K562 (cell line): ENCODE results near the gene TKT. TPM values are rescaled to one million over a fixed set of nuclear protein-coding genes. Genes with fewer than 3 reads are reported as not detected.

Experiments used
- ATAC-seq: fragments of 200-7000 bp; cut with Tn5 transposase; 3 replicates; pipeline ENCODE4 v1.9.1; 2020; ENCODE audit warnings: moderate library complexity
- BruUV-seq: library from RNA; stranded (reverse); fragments of 400-500 nt; replicated peaks from 2 replicates; lab custom pipeline; 2021; lab: Mats Ljungman, UMichigan
- CTCF ChIA-PET: fragments of 300-600 bp; formaldehyde crosslinking; extraction: SDS; loops from one replicate; lab custom pipeline; 2021; ENCODE audit warnings: low intra/inter-chr PET ratio; lab: Yijun Ruan, JAX
- POLR2A ChIA-PET: fragments of 300-600, 350-650 bp; sonication (Branson Sonifier 250); formaldehyde crosslinking; extraction: SDS; loops from one replicate; lab custom pipeline; 2021; ENCODE audit warnings: antibody characterized with exemption, inconsistent platforms; lab: Yijun Ruan, JAX
- DNase-seq, 4 experiments: peaks; one replicate each; pipeline versions ENCODE4 v3.0.0 to v3.0.0-alpha.2; 2011 to 2018; ENCODE audit warnings: low spot score in 3 of 4, mixed read lengths in 3 of 4; ENCODE audit errors: extremely low read depth in 1 of 4
- FAIRE-seq: peaks from 2 replicates; lab custom pipeline; 2011; peaks lifted over from hg19 to GRCh38; lab: Jason Lieb, UNC
- H2AFZ ChIP-seq: 2 replicates; pipeline ENCODE4 v1.6.0; 2011; ENCODE audit warnings: low read depth, low read length, control low read depth, inconsistent platforms
- H3K27ac ChIP-seq: fragments of 200-600 bp; 3 replicates; pipeline ENCODE4 v1.8.0; 2011; ENCODE audit warnings: low read depth, mild to moderate bottlenecking, control low read depth, inconsistent platforms, low read length, moderate library complexity, mixed read lengths; ENCODE audit errors: extremely low read depth
- H3K27me3 ChIP-seq, 2 experiments: fragments of 300-600 bp in 1 of 2; 2 replicates in 1 of 2; 3 replicates in 1 of 2; pipeline versions ENCODE4 v1.6.0 to v1.8.0; 2011; ENCODE audit warnings: inconsistent platforms in 2 of 2, low read length in 2 of 2, mild to moderate bottlenecking in 1 of 2, mixed read lengths in 1 of 2, moderate library complexity in 1 of 2; ENCODE audit not compliant: control insufficient read depth in 2 of 2, insufficient read depth in 2 of 2
- H3K36me3 ChIP-seq: fragments of 300-600 bp; 3 replicates; pipeline ENCODE4 v1.8.0; 2011; ENCODE audit warnings: mild to moderate bottlenecking, low read length, inconsistent platforms; ENCODE audit not compliant: control insufficient read depth, insufficient read depth
- H3K4me1 ChIP-seq, 2 experiments: fragments of 200-600 bp in 1 of 2; replicated peaks in 1 of 2; 2 replicates in 1 of 2; 3 replicates in 1 of 2; pipeline versions ENCODE4 v1.5.1 to v1.8.0; 2011; ENCODE audit warnings: inconsistent platforms in 2 of 2, low read length in 2 of 2, mild to moderate bottlenecking in 1 of 2, mixed read lengths in 1 of 2, moderate library complexity in 1 of 2; ENCODE audit not compliant: control insufficient read depth in 2 of 2, insufficient read depth in 2 of 2
- H3K4me2 ChIP-seq: 2 replicates; pipeline ENCODE4 v1.6.1; 2011; ENCODE audit warnings: low read length, control low read depth, inconsistent platforms, mixed read lengths; ENCODE audit not compliant: insufficient read depth
- H3K4me3 ChIP-seq: fragments of 200-600 bp; sonication (generic), shearing (Covaris generic); 2 replicates; pipeline ENCODE4 v1.5.1; 2016; ENCODE audit warnings: control low read depth, inconsistent platforms
- H3K79me2 ChIP-seq: fragments of 200-600 bp; 3 replicates; pipeline ENCODE4 v1.8.0; 2011; ENCODE audit warnings: low read length, inconsistent platforms; ENCODE audit not compliant: control insufficient read depth, insufficient read depth
- H3K9ac ChIP-seq, 2 experiments: 2 replicates each; pipeline versions ENCODE4 v1.6.0 to v1.6.1; 2011; ENCODE audit warnings: low read depth in 2 of 2, low read length in 2 of 2, control low read depth in 1 of 2, inconsistent platforms in 1 of 2, mild to moderate bottlenecking in 1 of 2, mixed read lengths in 1 of 2; ENCODE audit not compliant: insufficient read depth in 1 of 2
- H3K9me1 ChIP-seq: one replicate; pipeline ENCODE4 v1.6.0; 2011; ENCODE audit warnings: inconsistent platforms, mild to moderate bottlenecking, low read length, moderate library complexity; ENCODE audit not compliant: control insufficient read depth, insufficient read depth
- H3K9me3 ChIP-seq: replicated peaks from 2 replicates; pipeline ENCODE4 v1.5.1; 2011; ENCODE audit warnings: low read depth, low read length, inconsistent platforms; ENCODE audit not compliant: control insufficient read depth, insufficient read depth
- H4K20me1 ChIP-seq: replicated peaks from 2 replicates; pipeline ENCODE4 v1.6.1; 2011; ENCODE audit warnings: low read length, inconsistent platforms, mixed read lengths; ENCODE audit not compliant: control insufficient read depth, insufficient read depth
- ARID2 ChIP-seq: fragments of 450-650 bp; IDR thresholded peaks from 2 replicates; pipeline ENCODE4 v1.6.1; 2017; ENCODE audit warnings: antibody characterized with exemption, mild to moderate bottlenecking
- CBX5 ChIP-seq: IDR thresholded peaks from 2 replicates; pipeline ENCODE4 v1.6.1; 2014; ENCODE audit warnings: low read depth, borderline replicate concordance
- NR2C2 ChIP-seq, 2 experiments: fragments of 200-800 bp in 1 of 2; sonication (Bioruptor generic) in 1 of 2; sonication (generic) in 1 of 2; formaldehyde crosslinking in 1 of 2; IDR thresholded peaks; 2 replicates each; pipeline versions ENCODE4 v1.6.1 to v1.8.0; 2016 to 2022; ENCODE audit warnings: mild to moderate bottlenecking in 1 of 2, missing compliant biosample characterization in 1 of 2, missing genetic modification characterization in 1 of 2, missing genetic modification reagents in 1 of 2
- SNIP1 ChIP-seq: fragments of 450-650 bp; IDR thresholded peaks from 2 replicates; pipeline ENCODE4 v1.7.1; 2017; ENCODE audit warnings: low read depth, mild to moderate bottlenecking
- SOX6 ChIP-seq: fragments of 450-650 bp; IDR thresholded peaks from 2 replicates; pipeline ENCODE4 v1.6.1; 2014; ENCODE audit warnings: mild to moderate bottlenecking
- THRAP3 ChIP-seq: fragments of 450-650 bp; IDR thresholded peaks from 2 replicates; pipeline ENCODE4 v1.6.1; 2016; ENCODE audit warnings: mild to moderate bottlenecking, inconsistent platforms, borderline replicate concordance
- ZBTB40 ChIP-seq, 2 experiments: fragments of 450-650 bp in 1 of 2; sonication (generic) in 1 of 2; formaldehyde crosslinking in 1 of 2; IDR thresholded peaks; 2 replicates each; pipeline versions ENCODE4 v1.7.1 to v1.9.0; 2016 to 2022; ENCODE audit warnings: inconsistent platforms in 1 of 2, mild to moderate bottlenecking in 1 of 2, missing genetic modification reagents in 1 of 2
- ZBTB49 ChIP-seq: sonication (generic); formaldehyde crosslinking; IDR thresholded peaks from 2 replicates; pipeline ENCODE4 v1.8.0; 2022; ENCODE audit warnings: missing genetic modification reagents, mild to moderate bottlenecking, borderline replicate concordance
- ZNF696 ChIP-seq: fragments of 250-450 bp; sonication (Bioruptor Pico); conservative IDR thresholded peaks from 2 replicates; pipeline ENCODE4 v1.4.0; 2020; ENCODE audit warnings: mild to moderate bottlenecking, moderate library complexity
- WGBS: fragments of 100-300 bp; shearing (Covaris generic); methylation state at CpG from one replicate; pipeline ENCODE4 v1.1.6; 2016; ENCODE audit warnings: low coverage, mixed read lengths; ENCODE audit not compliant: insufficient coverage; ENCODE audit errors: missing lambda C conversion rate; 5-methylcytosine and 5-hydroxymethylcytosine counted together
- in situ Hi-C: fragments of 300-500 bp; cut with MboI; formaldehyde crosslinking; loops from 4 replicates; pipeline ENCODE4 v1.15.0; 2018; ENCODE audit warnings: inconsistent platforms, mixed read lengths
- intact Hi-C: fragments of 100-400 bp; cut with micrococcal nuclease; formaldehyde crosslinking; loops from 2 replicates; pipeline ENCODE4 v1.14.2; 2022
- polyA plus RNA-seq, 8 experiments: library from polyadenylated mRNA; depleted of rRNA in 4 of 8; stranded (reverse) in 5 of 8; unstranded in 3 of 8; fragments of >200 nt; fragmentation: Nextera tagmentation in 2 of 8; fragmentation: Illumina TruSeq in 1 of 8; extraction: Ambion mirVana in 2 of 8; extraction: Trizol in 1 of 8; gene quantifications; 2 replicates each; pipeline versions ENCODE4 v1.2.1 to v1.2.3, GENCODE V29; 2011 to 2014; ENCODE audit warnings: inconsistent platforms in 1 of 8, missing spikeins in 1 of 8
- total RNA-seq, 7 experiments: library from RNA; depleted of rRNA in 6 of 7; stranded (reverse); fragments of >200 nt in 6 of 7; fragmentation: Illumina TruSeq in 2 of 7; extraction: Trizol in 2 of 7; gene quantifications; 2 replicates each; pipeline versions ENCODE4 v1.2.1 to v1.2.3, GENCODE V29; 2011 to 2021; ENCODE audit warnings: low replicate concordance in 1 of 7

TKT gene
- total and polyA plus RNA-seq, 9 of the 15 experiments (the other 6 are each of a cell fraction or from before 2014, with no cell fraction given) = 58.1 to 401 (median 187) TPM

GRCh38 chr3:53184701-53185100 lies 71.1 kb downstream of the TKT start (continued):
- TF ChIP-seq NR2C2 (CRISPR knock-in tag; IDR thresholded peaks at IDR 0.05) = no peak
- TF ChIP-seq NR2C2 (tag; IDR thresholded peaks at IDR 0.05) = no peak
- TF ChIP-seq SOX6 = no peak

- H3K9me1 ChIP-seq = no peaks in the 10 kb centered on the region
- intact Hi-C loops (no loop called here), in situ Hi-C loops (no loop called here)
- ChIA-PET CTCF (no interaction called here), POLR2A (no interaction called here)
- BruUV-seq = no TSS peak
- H3K4me1 ChIP-seq = no peaks in the 10 kb centered on the region; a peak in 1 of 5 replicates
- H3K4me2 ChIP-seq = no peak overlapping the region
- H3K9me3 ChIP-seq = no peaks in the 10 kb centered on the region
- no peak overlapping the region for H3K27ac ChIP-seq
- FAIRE-seq (no peak), ATAC-seq (no peak), DNase-seq (no peak)
- H2AFZ ChIP-seq = no peak overlapping the region
- peaks cover 11% of the 10 kb centered on the region; the same call in 1 of the 3 replicates for H3K36me3 ChIP-seq
- H3K27me3 ChIP-seq = no peaks in the 10 kb centered on the region
- H4K20me1 ChIP-seq = no peaks in the 10 kb centered on the region; the same call in 1 of the 2 replicates
- no peaks in the 10 kb centered on the region for H3K79me2 ChIP-seq
- H3K9ac ChIP-seq = no peak overlapping the region
- H3K4me3 ChIP-seq = no peak overlapping the region
- 88% methylated on average over 6 of the region's 9 CpGs for WGBS
- TF ChIP-seq ARID2 (no peak), ZBTB40 (IDR thresholded peaks at IDR 0.05) (no peak), ZBTB40 (CRISPR knock-in tag; IDR thresholded peaks at IDR 0.05) (no peak), ZNF696 (no peak), SNIP1 (no peak), CBX5 (no peak), ZBTB49 (CRISPR knock-in tag) (no peak), THRAP3 (no peak)
Observed at GRCh38 chr3:53183514-53183913, 72.3 kb downstream of the TKT start.
